Activated T-cell treated with anti-CD3 and anti-CD28 coated beads, Interleukin-2, amount 50 U/mL, for 1 hour (primary cell): ENCODE results near the gene TUBB4A.
"Not testable (repeated sequence)": the region's sequence is repeated elsewhere in the genome, so short reads cannot be mapped to it uniquely, and the experiment has no call there.

Experiments
- DNase-seq: peaks from one replicate; pipeline ENCODE4 v3.0.0-alpha.2; 2020

The TUBB4A gene

GRCh38 chr19:6501740-6502648 is at the start of gene TUBB4A:
Gene TUBB4A (minus strand): TSS chr19:6502309. CDS start chr19:6502212, 97 bp downstream.
- peak; percentile 58 for DNase-seq

GRCh38 chr19:6551091-6551490 is 49.0 kb upstream of the TUBB4A start:
- no peak for DNase-seq

- DNase-seq: not testable (repeated sequence)
Measured at GRCh38 chr19:6550679-6551078, 48.6 kb upstream of the TUBB4A start.

- DNase-seq: no peak
Measured at GRCh38 chr19:6543866-6544347, 41.8 kb upstream of the TUBB4A start.

GRCh38 chr19:6540918-6541689 is 39.0 kb upstream of the TUBB4A start:
- DNase-seq: no peak

GRCh38 chr19:6539514-6539913 is 37.4 kb upstream of the TUBB4A start:
- DNase-seq: no peak

- no peak for DNase-seq
Measured at GRCh38 chr19:6535558-6536137, 33.5 kb upstream of the TUBB4A start.

- no peak for DNase-seq
Measured at GRCh38 chr19:6534451-6535093, 32.5 kb upstream of the TUBB4A start.

GRCh38 chr19:6533746-6534418 is 31.8 kb upstream of the TUBB4A start:
- DNase-seq: no peak

GRCh38 chr19:6533000-6533328 is 30.9 kb upstream of the TUBB4A start:
- DNase-seq: no peak

GRCh38 chr19:6532244-6532999 is 30.3 kb upstream of the TUBB4A start:
- no peak for DNase-seq

- DNase-seq: no peak
Measured at GRCh38 chr19:6531956-6532243, 29.8 kb upstream of the TUBB4A start.

GRCh38 chr19:6531163-6531955 is 29.2 kb upstream of the TUBB4A start:
- DNase-seq: no peak

- DNase-seq: peak; percentile 89
Measured at GRCh38 chr19:6530386-6531162, 28.5 kb upstream of the TUBB4A start, which contains the start of gene TNFSF9. Gene TNFSF9 (plus strand): TSS chr19:6531026. CDS start chr19:6531037, 11 bp downstream.

- no peak for DNase-seq
Measured at GRCh38 chr19:6529937-6530385, 27.9 kb upstream of the TUBB4A start.

GRCh38 chr19:6529351-6529750 is 27.2 kb upstream of the TUBB4A start:
- DNase-seq: no peak

- no peak for DNase-seq
Measured at GRCh38 chr19:6528544-6529121, 26.5 kb upstream of the TUBB4A start.

- DNase-seq: no peak
Measured at GRCh38 chr19:6527893-6528543, 25.9 kb upstream of the TUBB4A start.

- no peak for DNase-seq
Measured at GRCh38 chr19:6524311-6524710, 22.2 kb upstream of the TUBB4A start.
